ENCODE results near the gene PAX7.

PAX7 gene

GRCh38 chr1:18618546-18619466 lies 11.8 kb upstream of the PAX7 start:
- DNase-seq (ENCODE audit: low read depth in 2 of 2): no peak

GRCh38 chr1:18619467-18619835 lies 11.2 kb upstream of the PAX7 start:
- DNase-seq (ENCODE audit: low read depth in 2 of 2): no peak

- DNase-seq (ENCODE audit: low read depth in 2 of 2): no peak
Observed at GRCh38 chr1:18628511-18628910, 2.1 kb upstream of the PAX7 start.

- no peak for DNase-seq (ENCODE audit: low read depth in 2 of 2)
Observed at GRCh38 chr1:18629659-18630510, 761 bp upstream of the PAX7 start.

- DNase-seq (ENCODE audit: low read depth in 2 of 2): no peak
Observed at GRCh38 chr1:18631496-18632217, 1.0 kb downstream of the PAX7 start.

GRCh38 chr1:18632218-18632588 lies 1.6 kb downstream of the PAX7 start:
- DNase-seq (ENCODE audit: low read depth in 2 of 2): no peak

- no peak for DNase-seq (ENCODE audit: low read depth in 2 of 2)
Observed at GRCh38 chr1:18632783-18633421, 2.3 kb downstream of the PAX7 start.

GRCh38 chr1:18633422-18634155 lies 2.9 kb downstream of the PAX7 start:
- DNase-seq (ENCODE audit: low read depth in 2 of 2): no peak

GRCh38 chr1:18634276-18634675 lies 3.6 kb downstream of the PAX7 start:
- no peak for DNase-seq (ENCODE audit: low read depth in 2 of 2)

GRCh38 chr1:18635070-18635577 lies 4.5 kb downstream of the PAX7 start:
- no peak for DNase-seq (ENCODE audit: low read depth in 2 of 2)

GRCh38 chr1:18635891-18636595 lies 5.4 kb downstream of the PAX7 start:
- no peak for DNase-seq (ENCODE audit: low read depth in 2 of 2)

GRCh38 chr1:18636596-18637508 lies 6.2 kb downstream of the PAX7 start:
- no peak for DNase-seq (ENCODE audit: low read depth in 2 of 2)

GRCh38 chr1:18637511-18637960 lies 6.9 kb downstream of the PAX7 start:
- no peak for DNase-seq (ENCODE audit: low read depth in 2 of 2)

GRCh38 chr1:18637962-18638834 lies 7.6 kb downstream of the PAX7 start:
- DNase-seq (ENCODE audit: low read depth in 2 of 2): no peak

GRCh38 chr1:18638835-18639364 lies 8.3 kb downstream of the PAX7 start:
- DNase-seq (ENCODE audit: low read depth in 2 of 2): no peak

- DNase-seq (ENCODE audit: low read depth in 2 of 2): no peak
Observed at GRCh38 chr1:18639368-18640055, 8.9 kb downstream of the PAX7 start.
